Mesendoderm (in vitro differentiated cells): ENCODE measurements around the gene KAT6B.
"Not testable (repeated sequence)": the region's sequence is repeated elsewhere in the genome, so short reads cannot be mapped to it uniquely, and the experiment has no call there.

Experiments
- DNase-seq: peaks from one replicate; pipeline ENCODE4 v3.0.0; 2013
- H2AK5ac ChIP-seq: 2 replicates; pipeline ENCODE4 v1.6.1; 2013; ENCODE audit warnings: low read length, inconsistent platforms
- H2BK120ac ChIP-seq: 2 replicates; pipeline ENCODE4 v1.6.1; 2013; ENCODE audit warnings: low read depth, mild to moderate bottlenecking, low read length, moderate library complexity, mixed read lengths
- H2BK15ac ChIP-seq: replicated peaks from 2 replicates; pipeline ENCODE4 v1.6.1; 2013; ENCODE audit warnings: low read depth, mild to moderate bottlenecking, moderate library complexity
- H2BK5ac ChIP-seq: 2 replicates; pipeline ENCODE4 v1.6.1; 2013; ENCODE audit warnings: low read length, inconsistent platforms
- H3K18ac ChIP-seq: 2 replicates; pipeline ENCODE4 v1.6.1; 2013; ENCODE audit warnings: mild to moderate bottlenecking, low read length, mixed read lengths
- H3K23ac ChIP-seq: one replicate; pipeline ENCODE4 v1.6.1; 2013; ENCODE audit warnings: low read length
- H3K27ac ChIP-seq: 2 replicates; pipeline ENCODE4 v1.5.1; 2013; ENCODE audit warnings: low read depth, mild to moderate bottlenecking, inconsistent platforms, low read length, moderate library complexity
- H3K27me3 ChIP-seq: 2 replicates; pipeline ENCODE4 v1.6.1; 2013; ENCODE audit warnings: low read length, control low read depth, mild to moderate bottlenecking, inconsistent platforms; ENCODE audit not compliant: insufficient read depth, poor library complexity
- H3K36me3 ChIP-seq: 2 replicates; pipeline ENCODE4 v1.6.1; 2013; ENCODE audit warnings: low read length, inconsistent platforms; ENCODE audit not compliant: control insufficient read depth, insufficient read depth
- H3K4ac ChIP-seq: one replicate; pipeline ENCODE4 v1.6.1; 2013; ENCODE audit warnings: low read depth, mild to moderate bottlenecking, low read length, moderate library complexity
- H3K4me1 ChIP-seq: 2 replicates; pipeline ENCODE4 v1.6.1; 2013; ENCODE audit warnings: low read depth, low read length, inconsistent platforms; ENCODE audit not compliant: control insufficient read depth
- H3K4me2 ChIP-seq: 2 replicates; pipeline ENCODE4 v1.6.1; 2013; ENCODE audit warnings: low read length
- H3K4me3 ChIP-seq: 2 replicates; pipeline ENCODE4 v1.5.1; 2013; ENCODE audit warnings: mild to moderate bottlenecking, low read length
- H3K56ac ChIP-seq: one replicate; pipeline ENCODE4 v1.6.1; 2013; ENCODE audit warnings: low read length
- H3K79me1 ChIP-seq: 2 replicates; pipeline ENCODE4 v1.6.1; 2013; ENCODE audit warnings: low read length, inconsistent platforms
- H3K79me2 ChIP-seq: 2 replicates; pipeline ENCODE4 v1.6.1; 2013; ENCODE audit warnings: mild to moderate bottlenecking, low read length; ENCODE audit not compliant: control insufficient read depth, insufficient read depth
- H3K9ac ChIP-seq: 2 replicates; pipeline ENCODE4 v1.6.1; 2013; ENCODE audit warnings: low read length, inconsistent platforms
- H4K5ac ChIP-seq: one replicate; pipeline ENCODE4 v1.6.1; 2013; ENCODE audit warnings: low read length
- H4K8ac ChIP-seq: one replicate; pipeline ENCODE4 v1.6.1; 2013; ENCODE audit warnings: low read depth, mild to moderate bottlenecking, control low read depth, low read length, moderate library complexity
- WGBS: extraction: QIAGEN DNeasy Blood & Tissue Kit; methylation state at CpG from one replicate; pipeline ENCODE4 v1.1.7; 2013; ENCODE audit warnings: low lambda C conversion rate, missing lambda C conversion rate; ENCODE audit not compliant: insufficient coverage; ENCODE audit errors: extremely low coverage; 5-methylcytosine and 5-hydroxymethylcytosine counted together

The KAT6B gene

DNA sequence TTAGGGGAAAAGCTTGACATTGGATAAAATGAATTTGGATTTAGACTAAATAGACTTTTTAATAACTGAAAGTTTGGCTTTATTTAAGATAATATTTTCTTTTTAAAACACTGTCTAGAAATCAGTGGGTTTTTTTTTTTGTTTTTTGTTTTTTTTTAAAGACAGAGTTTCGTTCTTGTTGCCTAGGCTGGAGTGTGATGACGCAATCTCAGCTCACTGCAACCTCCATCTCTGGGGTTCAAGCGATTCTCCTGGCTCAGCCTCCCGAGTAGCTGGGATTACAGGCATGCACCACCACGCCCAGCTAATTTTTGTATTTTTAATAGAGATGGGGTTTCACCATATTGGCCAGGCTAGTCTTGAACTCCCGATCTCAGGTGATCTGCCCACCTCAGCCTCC lies 66.9 kb downstream of the KAT6B start:
- not testable (repeated sequence) for H3K36me3 ChIP-seq, H3K18ac ChIP-seq, H3K79me2 ChIP-seq, DNase-seq, H4K5ac ChIP-seq, H3K23ac ChIP-seq, H3K4me1 ChIP-seq, H3K56ac ChIP-seq, H4K8ac ChIP-seq, H3K4me3 ChIP-seq, H3K79me1 ChIP-seq, H2BK120ac ChIP-seq, H3K9ac ChIP-seq, H3K4ac ChIP-seq, H2AK5ac ChIP-seq, H2BK5ac ChIP-seq, H3K4me2 ChIP-seq, H2BK15ac ChIP-seq, H3K27ac ChIP-seq, H3K27me3 ChIP-seq
- no CpG with 5 or more reads among the region's 6 CpGs for WGBS

DNA sequence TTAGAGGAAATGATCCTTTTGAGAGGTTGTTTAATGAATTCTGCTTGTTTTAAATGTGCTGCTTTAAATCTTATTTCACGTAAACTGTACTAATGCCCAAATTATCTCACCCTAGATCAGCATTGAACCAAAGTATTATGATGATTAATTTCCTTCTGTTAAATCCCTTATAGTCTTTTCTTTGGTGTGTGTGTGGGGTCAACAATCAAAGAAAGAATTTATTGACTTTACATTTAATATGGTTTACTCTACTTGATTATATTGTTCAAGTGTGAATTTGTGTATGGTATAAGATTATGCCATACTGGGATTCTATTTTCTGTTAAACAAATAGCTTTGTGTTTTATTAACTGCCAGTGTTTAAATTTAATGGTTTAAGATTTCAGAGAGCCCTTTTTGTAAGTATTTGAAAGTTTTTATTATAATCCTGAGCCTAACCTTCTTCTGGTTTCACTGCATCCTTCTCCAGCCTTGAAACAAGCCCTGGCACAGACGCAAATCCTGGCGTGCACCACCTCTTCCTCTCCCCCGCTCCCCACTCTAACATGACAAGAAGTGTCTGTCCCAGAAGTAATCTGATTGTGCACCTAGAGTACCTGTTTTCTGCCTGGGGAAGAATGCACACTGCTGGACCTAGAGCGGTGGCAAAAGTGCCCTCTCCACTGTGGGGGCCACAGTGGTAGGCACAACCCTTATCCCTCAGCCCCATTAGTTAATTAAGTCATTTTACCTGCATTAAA lies 70.6 kb downstream of the KAT6B start:
- no CpG with 5 or more reads among the region's 5 CpGs for WGBS
- no peak for DNase-seq

DNA sequence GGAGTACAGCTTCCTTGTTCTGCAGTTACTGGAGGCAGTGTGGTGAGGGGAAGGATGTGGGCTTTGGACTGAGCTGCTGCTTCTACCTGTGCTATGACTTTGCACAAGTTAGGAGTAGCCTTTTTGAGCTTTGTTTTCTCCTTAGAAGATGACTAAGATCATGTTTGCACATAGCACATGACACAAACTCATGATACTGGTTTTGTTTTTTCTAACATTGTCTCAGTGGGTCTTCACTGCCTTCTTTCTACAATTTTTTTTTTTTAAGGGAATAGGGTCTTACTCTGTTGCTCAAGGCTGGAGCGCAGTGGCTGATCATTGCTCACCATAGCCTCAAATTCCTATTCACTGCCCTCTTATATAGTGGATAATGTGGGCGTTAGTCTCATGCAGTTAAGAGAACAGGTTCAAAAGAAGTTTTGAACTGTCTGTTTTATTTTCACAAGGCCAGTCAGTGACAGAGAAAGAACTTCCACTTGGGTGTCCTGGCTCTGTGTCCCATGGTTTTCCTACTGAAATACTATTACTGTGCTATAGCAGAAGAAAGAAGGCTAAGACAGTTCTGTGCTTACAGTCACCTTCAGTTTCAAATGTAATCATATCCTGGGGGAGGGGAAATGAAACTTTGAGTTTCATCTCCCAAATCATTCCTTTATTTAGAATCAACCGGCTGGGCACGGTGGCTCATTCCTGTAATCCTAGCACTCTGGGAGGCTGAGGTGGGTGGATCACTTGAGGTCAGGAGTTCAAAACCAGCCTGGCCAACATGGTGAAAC lies 72.0 kb downstream of the KAT6B start:
- Histone ChIP-seq H3K27ac (no peak overlapping the region), H3K18ac (no peak overlapping the region), H3K4me1 (no peaks in the 10 kb centered on the region), H3K79me2 (peaks cover 5% of the 10 kb centered on the region), H4K8ac (no peak overlapping the region), H3K4me2 (no peak overlapping the region), H3K9ac (no peak overlapping the region), H2BK5ac (no peak overlapping the region), H3K56ac (no peak overlapping the region), H3K23ac (no peak overlapping the region), H3K4me3 (no peak overlapping the region), H2AK5ac (no peak overlapping the region), H3K4ac (no peak overlapping the region), H2BK15ac (no peak overlapping the region), H4K5ac (no peak overlapping the region), H3K79me1 (no peaks in the 10 kb centered on the region), H2BK120ac (no peak overlapping the region), H3K27me3 (no peaks in the 10 kb centered on the region), H3K36me3 (no peaks in the 10 kb centered on the region)
- WGBS = no CpG with 5 or more reads among the region's 4 CpGs
- no peak for DNase-seq

More for the DNA sequence above, 70.6 kb downstream of the KAT6B start:
- Histone ChIP-seq H2BK120ac (no peak overlapping the region), H2BK15ac (no peak overlapping the region), H3K36me3 (no peaks in the 10 kb centered on the region), H2AK5ac (no peak overlapping the region), H3K4me1 (no peaks in the 10 kb centered on the region), H3K4me2 (no peak overlapping the region), H4K5ac (no peak overlapping the region), H3K79me2 (peaks cover 2% of the 10 kb centered on the region), H3K56ac (no peak overlapping the region), H2BK5ac (no peak overlapping the region), H3K79me1 (no peaks in the 10 kb centered on the region), H3K18ac (no peak overlapping the region), H3K27ac (no peak overlapping the region), H3K23ac (no peak overlapping the region), H3K4me3 (no peak overlapping the region), H3K27me3 (no peaks in the 10 kb centered on the region), H3K9ac (no peak overlapping the region), H3K4ac (no peak overlapping the region), H4K8ac (no peak overlapping the region)

DNA sequence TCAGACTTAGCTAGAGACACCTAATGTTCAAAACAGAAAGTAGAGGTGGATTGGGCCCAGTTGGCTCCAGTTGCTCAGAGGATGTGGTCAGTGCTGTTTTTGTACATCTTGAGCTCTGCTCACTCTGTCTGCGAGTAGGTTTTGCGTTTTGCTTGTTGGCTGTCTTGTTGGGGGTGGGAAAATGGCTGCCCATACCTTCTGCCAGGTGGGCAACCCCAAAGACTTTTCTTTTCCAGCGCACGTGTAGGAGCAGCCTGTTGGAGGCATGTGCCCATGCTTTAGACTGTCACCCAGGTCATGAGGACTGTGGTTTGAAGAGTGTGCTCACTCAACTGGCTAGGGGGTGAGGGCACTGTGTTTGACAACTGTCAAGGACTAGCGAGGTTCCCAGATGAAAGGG lies 73.9 kb downstream of the KAT6B start:
- DNase-seq = no peak
- no CpG with 5 or more reads among the region's 5 CpGs for WGBS

DNA sequence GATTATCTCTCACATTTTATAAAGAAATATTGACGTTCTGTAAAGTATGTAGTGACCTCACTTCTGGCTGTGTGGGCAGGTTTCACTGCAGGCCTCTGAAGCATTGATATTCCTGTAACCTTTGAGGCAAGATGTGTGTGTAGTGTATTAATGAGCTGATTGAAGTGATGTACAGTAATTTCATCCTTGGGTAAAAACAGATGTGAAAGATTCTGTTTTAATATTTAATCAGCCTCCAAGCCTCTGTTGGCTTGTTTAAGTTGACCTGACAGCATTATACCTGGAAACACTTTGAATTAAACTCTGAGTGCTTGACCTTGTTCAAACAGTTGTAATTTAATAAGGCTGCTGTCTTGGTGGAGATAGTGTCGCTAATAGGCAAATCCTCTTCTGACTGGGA lies 74.9 kb downstream of the KAT6B start:
- Histone ChIP-seq H2BK5ac (no peak overlapping the region), H3K4me3 (no peak overlapping the region), H2BK15ac (no peak overlapping the region), H3K4me2 (no peak overlapping the region), H3K36me3 (no peaks in the 10 kb centered on the region), H4K5ac (no peak overlapping the region), H3K4me1 (no peaks in the 10 kb centered on the region), H3K4ac (no peak overlapping the region), H3K9ac (no peak overlapping the region), H4K8ac (no peak overlapping the region), H3K79me2 (peaks cover 5% of the 10 kb centered on the region), H3K27me3 (no peaks in the 10 kb centered on the region), H3K79me1 (peaks cover 5% of the 10 kb centered on the region), H2BK120ac (no peak overlapping the region), H3K23ac (no peak overlapping the region), H3K18ac (no peak overlapping the region), H3K27ac (no peak overlapping the region), H2AK5ac (no peak overlapping the region), H3K56ac (no peak overlapping the region)
- DNase-seq = no peak
- no CpG with 5 or more reads among the region's 2 CpGs for WGBS

More for the DNA sequence above, 73.9 kb downstream of the KAT6B start:
- no peak overlapping the region for H2BK120ac ChIP-seq
- H3K4me1 ChIP-seq = no peaks in the 10 kb centered on the region
- no peak overlapping the region for H4K5ac ChIP-seq
- peaks cover 5% of the 10 kb centered on the region for H3K79me2 ChIP-seq
- no peak overlapping the region for H3K18ac ChIP-seq
- H2BK5ac ChIP-seq = no peak overlapping the region
- H4K8ac ChIP-seq = no peak overlapping the region
- H3K27ac ChIP-seq = no peak overlapping the region
- no peaks in the 10 kb centered on the region for H3K36me3 ChIP-seq
- H3K4me3 ChIP-seq = no peak overlapping the region
- H2BK15ac ChIP-seq = no peak overlapping the region
- no peak overlapping the region for H3K23ac ChIP-seq
- no peak overlapping the region for H3K9ac ChIP-seq
- peaks cover 5% of the 10 kb centered on the region for H3K79me1 ChIP-seq
- H3K4me2 ChIP-seq = no peak overlapping the region
- H2AK5ac ChIP-seq = no peak overlapping the region
- H3K56ac ChIP-seq = no peak overlapping the region
- H3K4ac ChIP-seq = no peak overlapping the region
- no peaks in the 10 kb centered on the region for H3K27me3 ChIP-seq
